HG02623 (cell line): ENCODE data around the gene PITPNC1.
"Not testable (repeated sequence)": the region's sequence is repeated elsewhere in the genome, so short reads cannot be mapped to it uniquely, and the experiment has no call there.

ENCODE experiments used
- ATAC-seq: cut with Tn5 transposase; IDR thresholded peaks from one replicate; pipeline ENCODE4 v1.9.1; 2021; ENCODE audit warnings: moderate library complexity; ENCODE audit not compliant: unreplicated experiment

The PITPNC1 gene

DNA sequence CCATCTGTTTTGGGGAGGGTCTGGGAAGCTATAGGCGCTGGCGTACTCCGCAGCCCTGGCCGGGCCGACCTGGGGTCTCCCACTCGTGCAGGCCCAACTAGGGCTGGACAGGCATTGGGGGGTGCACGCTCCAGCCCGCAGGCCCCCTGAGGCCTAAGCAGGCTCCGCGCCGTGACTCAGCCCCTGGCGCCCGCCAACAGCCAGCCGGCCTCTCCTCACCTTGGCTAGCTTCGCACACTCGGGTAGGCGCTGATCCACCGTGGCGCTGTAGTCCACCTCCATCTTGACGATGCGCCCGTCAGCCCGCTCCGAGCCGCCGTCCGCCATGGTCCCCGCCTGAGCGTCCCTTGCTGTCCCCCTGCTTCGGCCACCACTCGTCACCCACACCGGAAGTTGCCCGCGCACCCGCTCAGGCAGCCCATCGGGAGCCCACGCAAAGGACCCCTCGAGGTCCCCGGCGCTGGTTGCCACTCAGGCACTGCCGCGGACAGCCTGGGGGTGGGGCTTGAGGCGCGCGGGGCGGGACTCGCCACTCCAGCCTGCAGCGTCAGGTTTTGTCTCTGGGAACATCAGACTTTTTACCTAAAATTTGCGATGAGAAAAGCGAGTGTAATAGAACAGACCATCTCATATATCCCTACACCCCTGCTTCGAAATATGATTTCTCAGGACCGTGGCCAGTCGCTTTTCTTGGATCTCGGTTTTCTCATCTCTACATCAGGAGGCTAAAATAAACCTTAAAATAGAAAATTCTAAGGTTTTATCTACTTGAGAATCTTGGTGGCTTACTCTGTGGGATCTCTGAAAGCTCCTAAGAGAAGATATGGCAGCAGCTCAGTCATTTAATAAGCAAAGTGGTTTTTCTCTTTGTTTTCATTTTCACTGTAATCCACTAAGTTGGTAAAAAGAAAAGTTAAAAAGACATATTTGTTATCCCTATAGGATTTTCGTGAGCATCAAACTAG lies 10.6 kb upstream of the PITPNC1 start, which contains the start of gene PSMD12:
Gene PSMD12 (minus strand): TSS at position 385 of the 965 bp plus-strand sequence. CDS start 58 bp downstream, at position 327.
- ATAC-seq = peak; percentile 74

DNA sequence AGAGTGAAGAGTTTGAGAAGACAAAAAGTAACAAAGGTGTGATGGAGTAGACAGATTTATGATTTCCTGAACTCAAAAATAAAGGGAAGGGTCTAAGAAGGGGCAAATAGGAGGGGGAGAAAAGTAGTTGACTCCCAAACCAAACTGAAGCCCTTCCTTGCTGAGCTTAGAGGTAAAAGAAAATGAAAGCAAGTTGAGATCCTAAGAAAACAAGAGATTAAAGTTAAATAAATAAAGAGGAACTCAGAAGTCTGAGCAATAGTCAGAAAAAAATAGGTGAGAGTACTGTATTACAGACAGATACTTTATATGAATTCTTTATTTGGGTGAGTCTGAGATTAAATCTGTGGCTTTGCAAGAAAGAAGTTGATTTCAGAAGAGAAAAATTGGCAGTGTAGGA lies 7.4 kb upstream of the PITPNC1 start:
- no peak for ATAC-seq

DNA sequence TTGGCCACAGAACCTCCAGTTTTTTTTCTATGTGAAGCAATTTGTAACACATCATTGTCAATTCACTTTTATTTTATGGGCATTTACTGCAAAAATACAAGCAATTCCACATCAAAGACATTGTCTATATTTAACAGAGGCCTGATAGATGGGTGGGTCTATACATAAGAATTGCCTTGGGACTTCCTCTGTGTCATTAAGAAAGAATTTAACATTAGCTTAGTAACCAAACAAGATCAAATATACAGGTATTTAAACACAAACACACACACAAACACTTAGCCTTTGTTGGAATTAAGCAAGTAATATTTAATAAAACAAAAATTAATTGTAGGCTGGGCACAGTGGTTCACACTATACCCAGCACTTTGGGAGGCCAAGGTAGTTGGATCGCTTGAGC lies 4.3 kb upstream of the PITPNC1 start:
- no peak for ATAC-seq

DNA sequence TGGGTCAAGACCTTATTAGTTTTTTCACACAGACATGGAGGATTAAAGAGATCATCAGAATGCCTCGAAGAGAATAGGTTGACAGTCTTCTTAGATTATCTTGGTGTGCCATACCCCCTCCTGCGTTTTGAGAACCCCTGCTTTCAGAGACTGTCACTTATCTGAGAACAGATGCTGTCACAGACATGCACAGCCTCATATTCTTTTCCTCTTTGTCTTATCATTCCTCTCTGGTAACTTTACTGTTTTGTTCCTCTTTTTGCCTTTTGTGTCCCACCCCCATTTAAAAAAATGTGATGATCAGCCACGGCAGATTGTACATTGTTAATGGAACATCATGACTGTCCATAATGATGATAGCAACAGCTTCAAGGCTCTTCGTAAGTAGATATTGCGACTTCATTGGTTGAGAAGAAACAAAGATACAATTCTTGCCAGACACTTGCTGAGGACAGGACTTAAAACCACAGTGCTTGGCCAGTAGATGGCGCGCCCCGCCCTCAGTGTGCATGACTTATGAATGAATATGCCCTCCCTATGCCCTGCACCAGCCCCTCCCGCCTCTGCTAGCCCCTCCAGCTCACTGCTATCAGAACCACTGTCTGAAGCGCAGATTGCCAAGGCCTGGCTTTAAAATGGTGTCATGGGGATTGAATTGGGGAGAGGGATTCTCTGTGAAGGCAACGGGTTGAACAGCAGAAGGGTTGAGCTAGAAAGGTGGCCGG lies 2.6 kb upstream of the PITPNC1 start:
- ATAC-seq = no peak

DNA sequence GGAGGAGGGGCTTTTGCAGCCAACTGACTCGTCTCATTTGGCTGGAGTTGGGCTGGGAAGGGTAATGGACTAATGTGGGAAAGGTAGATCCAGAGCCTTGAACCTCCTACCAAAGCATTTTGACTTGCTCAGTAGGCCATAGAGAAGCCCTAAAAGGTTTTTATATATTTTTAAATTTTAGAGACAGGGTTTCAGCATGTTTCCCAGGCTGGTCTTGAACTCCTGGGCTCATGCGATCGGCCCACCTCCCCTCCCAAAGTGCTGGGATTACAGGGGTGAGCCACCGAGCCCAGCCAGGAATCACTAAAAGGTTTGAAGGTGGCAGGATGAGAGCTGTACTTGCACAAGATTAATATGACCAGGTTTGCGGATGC lies 2.0 kb upstream of the PITPNC1 start:
- ATAC-seq = no peak

GRCh38 chr17:67375716-67376115 lies 1.4 kb upstream of the PITPNC1 start:
- ATAC-seq = no peak

GRCh38 chr17:67376415-67376736 lies 705 bp upstream of the PITPNC1 start:
- no peak for ATAC-seq

GRCh38 chr17:67377488-67378453 lies 690 bp downstream of the PITPNC1 start:
- peak; percentile 12 for ATAC-seq

- peak; percentile 32 for ATAC-seq
Measured at GRCh38 chr17:67378454-67379250, 1.6 kb downstream of the PITPNC1 start.

DNA sequence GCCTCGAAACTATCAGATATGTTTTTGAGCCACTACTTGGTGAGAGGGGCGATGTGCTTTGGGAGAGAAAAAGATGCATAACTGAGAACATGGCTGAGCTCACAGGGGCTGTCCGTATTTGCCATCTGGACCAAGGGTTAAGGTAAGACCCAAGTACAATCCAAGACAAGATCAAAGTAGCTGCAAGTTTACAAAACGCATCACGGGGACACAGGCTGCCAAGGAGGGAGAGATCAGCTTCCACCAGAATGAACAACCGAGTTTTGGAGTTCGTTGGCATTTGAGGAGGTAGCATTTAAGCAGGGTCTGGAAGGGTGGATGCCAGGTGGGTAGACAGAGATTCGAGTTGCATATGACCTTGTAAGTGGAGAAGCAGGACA lies 2.2 kb downstream of the PITPNC1 start:
- no peak for ATAC-seq

- no peak for ATAC-seq
Measured at GRCh38 chr17:67381929-67382257, 4.8 kb downstream of the PITPNC1 start.

- ATAC-seq = no peak
Measured at GRCh38 chr17:67385122-67385988, 8.3 kb downstream of the PITPNC1 start.

DNA sequence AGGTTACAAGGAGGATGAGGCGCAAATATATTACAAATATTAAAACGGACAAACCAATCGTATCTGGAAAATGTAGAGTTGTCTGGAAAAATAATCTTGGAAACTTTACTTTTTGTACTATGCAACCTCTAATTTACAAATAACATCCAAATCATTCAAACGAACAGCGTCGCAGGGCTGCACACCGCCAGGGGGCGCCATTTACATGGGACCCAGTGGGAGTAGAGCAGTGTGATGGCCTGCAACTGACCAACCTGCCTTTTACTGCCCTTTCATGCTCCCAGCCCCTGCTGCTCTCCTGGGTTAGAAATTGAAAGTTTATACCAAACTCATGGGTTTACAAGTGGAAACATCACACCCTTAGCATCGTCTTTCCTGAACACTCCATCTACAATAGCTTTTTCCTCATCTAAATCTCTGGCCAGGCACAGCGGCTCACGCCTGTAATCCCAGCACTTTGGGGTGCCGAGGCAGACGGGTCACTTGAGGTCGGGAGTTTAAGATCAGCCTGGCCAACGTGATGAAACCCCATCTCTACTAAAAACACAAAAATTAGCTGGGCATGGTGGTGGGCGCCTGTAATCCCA lies 10.0 kb downstream of the PITPNC1 start:
- ATAC-seq = no peak

- ATAC-seq = not testable (repeated sequence)
Measured at GRCh38 chr17:67388536-67388935, 11.5 kb downstream of the PITPNC1 start.

DNA sequence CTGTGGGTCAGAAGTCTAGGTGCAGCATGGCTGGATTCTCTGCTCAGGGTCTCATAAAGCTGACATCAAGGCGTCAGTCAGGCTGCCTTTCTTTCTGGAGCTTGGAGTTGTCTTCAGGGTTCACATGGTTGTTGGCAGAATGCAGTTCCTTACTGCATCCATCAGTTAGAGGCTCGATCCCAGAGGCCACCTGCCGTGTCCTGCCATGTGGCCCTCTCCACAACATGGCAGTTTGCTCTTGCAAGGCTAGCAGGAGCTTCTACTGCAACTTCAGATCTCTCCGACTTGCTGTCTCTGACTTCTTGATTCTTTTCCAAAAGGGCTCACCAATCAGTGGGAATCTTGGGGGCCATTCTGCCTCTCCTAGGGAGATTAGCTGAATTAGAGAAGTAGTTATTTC lies 11.9 kb downstream of the PITPNC1 start:
- no peak for ATAC-seq

DNA sequence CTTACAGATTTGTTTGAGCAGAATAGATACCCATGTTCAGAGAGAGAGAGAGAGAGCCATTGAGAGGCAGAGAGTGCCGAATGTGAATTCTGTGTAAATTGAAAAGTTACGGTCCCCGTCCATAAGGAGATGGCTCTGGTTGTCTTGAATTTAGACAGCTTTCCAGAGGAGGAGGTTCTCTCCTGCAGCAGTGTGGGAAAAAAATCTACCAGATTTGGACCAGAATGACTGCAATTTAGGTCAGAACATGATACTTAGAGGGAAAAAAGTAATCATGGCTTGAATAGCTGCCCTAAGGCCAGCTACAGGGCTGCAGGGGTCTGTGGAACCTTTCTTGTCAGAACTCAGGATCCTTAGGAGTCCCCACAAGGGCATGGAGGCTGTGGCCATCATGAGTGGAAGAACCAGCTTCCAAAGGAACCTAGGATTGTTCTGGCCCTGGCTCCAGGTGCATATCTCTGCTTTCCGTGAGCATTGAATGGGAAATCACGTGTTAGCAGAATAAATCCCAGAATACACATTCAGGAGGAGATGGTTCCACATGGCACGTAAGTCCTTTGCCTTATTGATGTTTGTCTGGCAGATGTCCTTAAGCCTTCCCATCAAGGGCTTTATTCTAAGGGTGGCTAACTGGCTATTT lies 13.0 kb downstream of the PITPNC1 start:
- ATAC-seq = no peak

GRCh38 chr17:67390646-67391361 lies 13.7 kb downstream of the PITPNC1 start:
- peak; percentile 81 for ATAC-seq

- ATAC-seq = no peak
Measured at GRCh38 chr17:67392111-67392510, 15.0 kb downstream of the PITPNC1 start.
